NCI-H128 (cell line): Measurements from ENCODE around the gene PTPRM.

Source experiments
- DNase-seq: peaks from one replicate; lab custom pipeline; 2025; ENCODE audit not compliant: unreplicated experiment; lab: John Stamatoyannopoulos, UW

PTPRM gene

GRCh38 chr18:7980136-7980535, 413.0 kb downstream of the PTPRM start:
- no peak for DNase-seq

- DNase-seq, result no peak
Observed at GRCh38 chr18:7980656-7981055, 413.5 kb downstream of the PTPRM start.

- DNase-seq, result no peak
Observed at GRCh38 chr18:7982216-7982615, 415.1 kb downstream of the PTPRM start.

- no peak for DNase-seq
Observed at GRCh38 chr18:7987284-7987976, 420.3 kb downstream of the PTPRM start.

- no peak for DNase-seq
Observed at GRCh38 chr18:7990670-7991069, 423.6 kb downstream of the PTPRM start.

DNA sequence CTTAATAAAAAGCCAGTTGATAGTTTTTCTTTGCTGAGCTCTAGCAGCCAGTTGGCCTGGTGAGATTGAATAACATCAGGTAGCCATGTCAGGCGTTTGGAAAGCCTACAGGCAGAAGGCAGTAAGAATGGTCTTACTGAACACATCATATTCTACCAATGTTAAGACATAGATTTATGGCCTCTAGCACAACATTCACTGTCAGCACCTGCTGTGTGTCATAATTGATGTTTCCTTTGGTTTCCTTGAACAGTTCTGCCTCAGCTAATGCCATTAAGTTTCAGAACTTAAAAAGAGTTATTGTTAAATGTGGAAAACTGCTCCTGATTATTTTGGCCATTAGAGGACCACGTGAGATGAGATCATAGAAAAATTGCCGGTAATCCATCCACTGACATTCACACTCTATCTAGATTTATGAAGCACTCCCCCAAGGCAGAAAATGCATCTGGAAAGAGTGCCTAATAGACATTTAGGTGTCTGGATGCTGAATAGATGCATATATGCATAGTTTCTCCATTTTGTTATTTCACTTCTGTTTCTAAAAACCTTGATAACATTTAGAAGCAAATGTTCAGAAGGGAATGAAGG, 434.7 kb downstream of the PTPRM start:
- DNase-seq, result no peak

DNA sequence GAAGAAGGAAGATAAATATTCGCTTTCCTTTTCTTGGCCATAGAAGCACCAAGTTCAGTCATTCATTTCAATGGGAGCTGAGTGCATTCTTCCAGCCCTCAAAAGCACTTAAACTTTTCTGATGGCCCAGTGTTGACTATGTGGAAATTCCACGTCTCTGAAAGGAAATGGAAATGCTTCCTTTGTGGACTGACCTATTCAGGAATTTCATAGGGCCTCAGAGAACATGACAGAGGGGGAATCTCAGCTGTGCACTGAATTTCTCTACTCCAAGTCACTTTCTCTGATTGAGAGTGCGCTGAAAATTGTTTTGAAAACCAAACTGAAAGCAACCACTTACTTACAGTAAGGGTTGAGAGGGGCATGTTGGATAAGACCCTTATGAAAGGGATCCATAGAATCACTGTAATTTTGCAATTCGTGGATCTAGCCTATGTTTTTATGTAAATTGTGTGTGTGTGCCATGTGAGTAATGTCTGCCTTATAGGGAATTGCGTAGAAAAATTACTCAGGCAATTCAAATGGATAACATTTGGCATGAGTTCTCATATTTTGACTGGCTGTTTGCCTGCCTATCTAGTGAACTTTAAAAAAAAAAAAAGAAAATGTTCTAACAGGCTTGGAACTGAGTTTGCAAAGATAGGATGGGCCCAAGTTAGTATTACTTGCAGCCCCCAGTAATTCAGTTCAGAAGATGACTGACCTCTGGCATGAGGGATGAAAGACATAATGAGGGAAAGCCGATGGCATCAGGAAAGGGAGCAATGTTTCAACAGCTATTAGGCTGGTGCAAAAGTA, 437.0 kb downstream of the PTPRM start:
- no peak for DNase-seq

DNA sequence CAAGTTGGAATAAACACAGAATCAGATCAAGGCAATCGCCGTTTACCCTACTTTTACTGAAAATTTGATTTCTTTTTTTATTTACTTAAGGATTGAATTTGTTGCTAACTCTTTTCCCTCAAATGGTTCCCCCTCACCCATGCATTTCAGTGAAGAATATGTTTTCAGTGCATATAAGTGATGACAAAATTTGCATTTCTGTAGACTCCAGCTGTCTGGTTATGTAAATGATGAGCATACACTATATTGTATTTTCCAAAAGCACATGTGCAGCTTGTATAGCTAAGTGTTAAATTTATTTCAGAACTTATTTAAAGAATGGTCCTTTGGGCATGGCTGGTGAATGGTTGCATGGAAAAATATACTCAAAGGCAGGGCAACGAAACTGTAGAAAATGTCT, 437.7 kb downstream of the PTPRM start:
- DNase-seq, result no peak

- no peak for DNase-seq
Observed at GRCh38 chr18:8005870-8006569, 438.9 kb downstream of the PTPRM start.

DNA sequence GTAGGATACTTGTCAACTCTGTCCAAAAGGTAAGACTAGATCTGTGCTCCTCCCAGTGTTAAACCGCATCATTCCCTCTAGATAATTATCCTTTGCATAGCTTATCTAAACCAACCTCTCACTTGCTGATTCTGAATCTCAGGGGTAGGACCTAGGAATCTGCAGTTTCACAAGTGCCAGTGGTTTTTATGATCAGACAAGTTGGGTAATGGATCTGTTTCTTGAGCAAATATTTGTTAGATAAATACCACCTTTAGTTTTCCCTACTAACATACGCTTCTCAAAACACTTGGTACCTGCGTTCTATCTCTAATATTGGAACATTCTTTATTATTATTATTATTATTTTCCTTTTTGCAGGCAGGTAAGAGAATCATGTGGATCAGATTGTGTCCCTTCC, 439.9 kb downstream of the PTPRM start:
- no peak for DNase-seq

GRCh38 chr18:8008033-8008432, 440.9 kb downstream of the PTPRM start:
- peak; percentile 22 for DNase-seq

GRCh38 chr18:8011361-8011760, 444.2 kb downstream of the PTPRM start:
- DNase-seq, result no peak

DNA sequence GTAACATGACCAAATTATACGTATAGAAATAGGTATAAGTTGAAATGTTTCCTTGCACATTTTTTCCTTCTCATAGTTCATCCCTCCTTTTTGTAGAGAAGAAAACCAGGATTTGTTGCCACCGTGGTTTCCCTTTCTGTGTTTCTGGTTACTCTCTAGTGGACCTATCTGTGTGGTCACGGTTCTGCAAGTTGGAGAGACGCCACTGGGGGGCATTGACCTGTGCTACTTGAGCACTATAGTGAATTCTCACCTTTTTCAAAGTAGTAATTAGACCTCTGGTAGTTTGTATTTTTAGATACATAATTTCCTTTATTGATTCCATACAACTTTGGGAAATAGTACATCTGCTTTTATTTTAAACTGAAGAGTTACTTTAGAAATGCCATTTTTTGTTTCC, 444.8 kb downstream of the PTPRM start:
- DNase-seq, result no peak

GRCh38 chr18:8018701-8019331, 451.7 kb downstream of the PTPRM start:
- DNase-seq, result no peak

GRCh38 chr18:8019600-8019999, 452.5 kb downstream of the PTPRM start:
- DNase-seq, result no peak

DNA sequence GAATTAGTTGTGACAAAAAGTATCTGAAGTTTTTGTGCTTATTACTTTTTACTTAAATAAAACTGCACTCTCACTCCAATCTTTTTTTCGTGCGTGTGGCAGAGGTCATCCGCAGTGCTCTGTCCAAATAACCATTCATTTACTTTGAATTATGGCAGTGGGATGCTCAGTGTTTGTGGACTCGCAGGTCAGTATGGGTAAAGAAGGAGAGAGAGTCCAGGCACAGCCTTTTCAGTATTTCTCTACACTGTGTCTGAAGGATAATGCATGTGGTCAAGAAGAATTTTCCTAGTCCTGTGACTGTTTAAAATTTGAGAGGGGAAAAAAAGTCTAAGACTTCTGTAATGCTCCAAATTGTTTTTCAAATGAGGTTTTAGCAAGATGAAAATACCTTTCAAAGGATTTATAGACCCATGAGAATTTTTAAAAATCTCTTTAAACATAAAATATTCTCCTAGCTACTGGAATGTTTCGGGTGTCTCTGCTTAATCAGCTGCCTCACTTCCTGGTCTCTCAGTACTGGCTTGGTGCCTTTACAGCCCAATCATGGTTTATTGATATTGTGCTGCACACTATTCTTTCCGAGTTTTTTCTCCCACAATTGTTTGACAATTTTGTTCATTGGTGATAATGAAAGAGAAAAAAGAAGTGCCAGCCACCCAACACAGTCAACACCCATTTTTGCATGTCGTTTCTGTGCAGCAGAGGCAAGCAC, 453.2 kb downstream of the PTPRM start:
- no peak for DNase-seq

- no peak for DNase-seq
Observed at GRCh38 chr18:8029061-8029460, 461.9 kb downstream of the PTPRM start.

- no peak for DNase-seq
Observed at GRCh38 chr18:8029731-8030130, 462.6 kb downstream of the PTPRM start.

- no peak for DNase-seq
Observed at GRCh38 chr18:8030201-8030600, 463.1 kb downstream of the PTPRM start.

GRCh38 chr18:8031496-8031895, 464.4 kb downstream of the PTPRM start:
- DNase-seq, result no peak

DNA sequence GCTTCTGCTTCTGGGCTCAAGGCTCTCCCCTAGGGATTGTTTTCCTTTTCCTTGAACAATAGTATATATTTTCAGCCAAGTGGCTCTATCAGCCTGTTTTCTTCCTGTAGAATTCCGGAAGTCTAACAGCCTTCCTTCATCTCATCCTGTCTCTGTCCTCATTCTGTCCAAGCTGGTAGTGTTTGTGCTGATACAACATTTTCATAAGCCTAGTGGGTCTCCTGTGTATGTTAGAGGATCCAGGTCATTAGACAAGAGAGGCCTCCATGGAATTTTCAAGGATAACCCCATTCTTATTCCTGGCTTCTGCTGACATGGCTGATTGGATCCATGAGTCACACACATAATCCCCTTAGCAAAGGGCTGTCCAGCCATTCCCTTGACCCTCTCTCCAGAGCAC, 467.6 kb downstream of the PTPRM start:
- no peak for DNase-seq
